Left kidney (tissue), 8 donors: ENCODE results near the gene AADACL3. TPM values are rescaled to one million over a fixed set of nuclear protein-coding genes. Genes with fewer than 3 reads are reported as not detected.
"Not testable (repeated sequence)": the region's sequence is repeated elsewhere in the genome, so short reads cannot be mapped to it uniquely, and the experiment has no call there.

Source experiments
- DNase-seq: peaks from one replicate; pipeline ENCODE4 v3.0.0-alpha.2; 2013
- long read RNA-seq, 8 donors: transcript quantifications; one replicate each; lab custom pipeline, GENCODE V29; 2026
- polyA plus RNA-seq: library from polyadenylated mRNA; unstranded; fragments of 120-200 nt; gene quantifications from one replicate; pipeline ENCODE4 v1.2.1, GENCODE V29; 2013; ENCODE audit not compliant: insufficient read length

The AADACL3 gene
- not detected for polyA plus RNA-seq
- long read RNA-seq, donor 1, result 0 reads
- long read RNA-seq, donor 2, result 0 reads
- long read RNA-seq, donor 3, result 0 reads
- long read RNA-seq, donor 4, result 0 reads
- long read RNA-seq, donor 5, result 0 reads
- long read RNA-seq, donor 6, result 0 reads
- long read RNA-seq, donor 7, result 0 reads
- long read RNA-seq, donor 8, result 0 reads

- no peak for DNase-seq
These were observed at the start of gene AADACL3 for GRCh38 chr1:12715896-12716437. AADACL3 (plus strand) TSS chr1:12716110; CDS start chr1:12716177, 67 bp downstream.

- no peak for DNase-seq
These were observed 49.7 kb upstream of the AADACL3 start for GRCh38 chr1:12666141-12666735.

GRCh38 chr1:12669529-12670068 is 46.3 kb upstream of the AADACL3 start:
- no peak for DNase-seq

- no peak for DNase-seq
These were observed 41.6 kb upstream of the AADACL3 start for GRCh38 chr1:12674358-12674757.

GRCh38 chr1:12676122-12676521 is 39.8 kb upstream of the AADACL3 start:
- DNase-seq, result not testable (repeated sequence)

GRCh38 chr1:12677565-12677964 is 38.3 kb upstream of the AADACL3 start:
- DNase-seq, result no peak

- DNase-seq, result no peak
These were observed 37.6 kb upstream of the AADACL3 start for GRCh38 chr1:12678350-12678749.

- DNase-seq, result no peak
These were observed 37.1 kb upstream of the AADACL3 start for GRCh38 chr1:12678820-12679219.

- no peak for DNase-seq
These were observed 25.8 kb upstream of the AADACL3 start for GRCh38 chr1:12690156-12690555.

GRCh38 chr1:12692967-12693782 is 22.7 kb upstream of the AADACL3 start:
- no peak for DNase-seq

- DNase-seq, result no peak
These were observed 19.3 kb upstream of the AADACL3 start for GRCh38 chr1:12696658-12697057.

GRCh38 chr1:12697397-12697796 is 18.5 kb upstream of the AADACL3 start:
- no peak for DNase-seq

GRCh38 chr1:12703821-12704451 is 12.0 kb upstream of the AADACL3 start:
- no peak for DNase-seq

- DNase-seq, result no peak
These were observed 9.8 kb upstream of the AADACL3 start for GRCh38 chr1:12706061-12706460.

- DNase-seq, result no peak
These were observed 7.4 kb upstream of the AADACL3 start for GRCh38 chr1:12708396-12709090.

GRCh38 chr1:12709091-12709491 is 6.8 kb upstream of the AADACL3 start:
- DNase-seq, result no peak

GRCh38 chr1:12709696-12710095 is 6.2 kb upstream of the AADACL3 start:
- no peak for DNase-seq

GRCh38 chr1:12711536-12711935 is 4.4 kb upstream of the AADACL3 start:
- DNase-seq, result no peak

- DNase-seq, result no peak
These were observed 3.8 kb upstream of the AADACL3 start for GRCh38 chr1:12712076-12712475.

- no peak for DNase-seq
These were observed 3.0 kb upstream of the AADACL3 start for GRCh38 chr1:12712929-12713328.

GRCh38 chr1:12713651-12714050 is 2.3 kb upstream of the AADACL3 start:
- not testable (repeated sequence) for DNase-seq
